A549 (cell line): ENCODE data around the gene NME3.

Experiments
- CEBPB ChIP-seq, 2 experiments: fragments of >200 bp in 1 of 2; sonication (Bioruptor Twin) in 1 of 2; formaldehyde crosslinking in 1 of 2; IDR thresholded peaks; 2 replicates each; pipeline ENCODE4 v1.6.1; 2012 to 2016
- FOSL2 ChIP-seq, 2 experiments: fragments of 450-650 bp in 1 of 2; fragments of >200 bp in 1 of 2; sonication (Bioruptor Twin) in 1 of 2; formaldehyde crosslinking; IDR thresholded peaks; 2 replicates each; pipeline versions ENCODE4 v1.5.0 to v1.6.1; 2016 to 2020; ENCODE audit warnings: mild to moderate bottlenecking in 1 of 2, moderate library complexity in 1 of 2
- GATA3 ChIP-seq: IDR thresholded peaks from 2 replicates; pipeline ENCODE4 v1.6.1; 2012; ENCODE audit warnings: borderline replicate concordance
- HEYL ChIP-seq: fragments of 250-450 bp; sonication (Bioruptor Pico); IDR thresholded peaks from 2 replicates; pipeline ENCODE4 v1.8.0; 2021; ENCODE audit warnings: mild to moderate bottlenecking, moderate library complexity
- JUN ChIP-seq, 2 experiments: fragments of >200 bp; sonication (Bioruptor Twin); formaldehyde crosslinking; IDR thresholded peaks; 2 replicates in 1 of 2; 3 replicates in 1 of 2; pipeline ENCODE4 v1.6.1; 2016 to 2017
- JUNB ChIP-seq: fragments of >200 bp; sonication (Bioruptor Twin); formaldehyde crosslinking; IDR thresholded peaks from 2 replicates; pipeline ENCODE4 v1.6.1; 2016
- POLR2A ChIP-seq: IDR thresholded peaks from 2 replicates; pipeline ENCODE4 v1.6.1; 2012; ENCODE audit warnings: mild to moderate bottlenecking, low read length
- TF ChIP-seq, protein P1 (sequence below): fragments of >200 bp; sonication (Bioruptor Twin); formaldehyde crosslinking; IDR thresholded peaks from 3 replicates; pipeline ENCODE4 v1.5.1; 2016
- TF ChIP-seq, protein P2 (sequence below): fragments of 150-350 bp; IDR thresholded peaks from 2 replicates; pipeline ENCODE4 v1.6.1; 2014; ENCODE audit warnings: low read depth, mild to moderate bottlenecking, low read length
- TF ChIP-seq, protein P3 (sequence below): IDR thresholded peaks from 2 replicates; pipeline ENCODE4 v1.6.1; 2012

DNA sequence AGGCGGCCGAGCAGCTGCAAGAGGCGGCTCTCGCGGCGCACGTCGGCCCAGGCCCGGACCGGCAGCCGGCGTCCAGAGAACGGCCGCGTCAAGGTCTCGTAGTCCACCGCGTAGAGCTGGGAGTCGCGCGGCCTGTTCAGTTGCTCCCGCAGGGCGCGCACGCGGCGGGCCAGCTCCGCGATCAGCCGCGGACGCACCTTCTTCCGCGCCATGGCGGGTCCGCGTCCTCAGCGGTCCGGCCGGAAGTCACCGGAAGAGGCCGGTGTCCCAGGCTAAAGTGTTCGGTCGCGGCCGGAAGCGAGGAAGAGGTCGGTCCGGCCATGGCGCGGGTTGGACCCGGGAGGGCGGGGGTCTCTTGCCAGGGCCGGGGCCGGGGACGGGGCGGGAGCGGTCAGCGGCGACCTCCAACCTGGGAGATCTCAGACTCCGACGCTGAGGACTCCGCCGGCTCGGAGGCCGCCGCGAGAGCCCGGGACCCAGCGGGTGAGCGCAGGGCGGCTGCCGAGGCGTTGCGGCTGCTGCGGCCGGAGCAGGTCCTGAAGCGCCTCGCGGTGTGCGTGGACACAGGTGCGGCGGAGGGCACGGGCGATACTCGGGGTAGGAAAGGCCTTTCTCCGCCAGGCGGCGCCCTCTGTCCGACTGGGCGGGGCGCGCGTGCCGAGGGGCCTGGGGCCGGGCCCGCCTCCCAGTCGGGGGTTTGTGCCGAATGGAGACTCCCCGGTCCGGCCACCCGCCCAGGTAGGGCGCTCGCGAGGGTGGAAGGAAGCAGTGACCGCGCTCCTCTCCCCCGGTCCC lies 1.8 kb upstream of the NME3 start, which contains the start of gene MRPS34:
- no peak for TF ChIP-seq JUNB
- peak; percentile 88 for TF ChIP-seq POLR2A
- TF ChIP-seq CEBPB (IDR thresholded peaks at IDR 0.05): no peak
- no peak for TF ChIP-seq FOSL2 (IDR thresholded peaks at IDR 0.05)
- TF ChIP-seq FOSL2 (CRISPR knock-in tag; IDR thresholded peaks at IDR 0.05): 0 out of 2 replicates have a peak, but pooled peaks have one; percentile 16
- TF ChIP-seq JUN (IDR thresholded peaks at IDR 0.05): peak; percentile 69 to 97
- TF ChIP-seq, protein P1, sequence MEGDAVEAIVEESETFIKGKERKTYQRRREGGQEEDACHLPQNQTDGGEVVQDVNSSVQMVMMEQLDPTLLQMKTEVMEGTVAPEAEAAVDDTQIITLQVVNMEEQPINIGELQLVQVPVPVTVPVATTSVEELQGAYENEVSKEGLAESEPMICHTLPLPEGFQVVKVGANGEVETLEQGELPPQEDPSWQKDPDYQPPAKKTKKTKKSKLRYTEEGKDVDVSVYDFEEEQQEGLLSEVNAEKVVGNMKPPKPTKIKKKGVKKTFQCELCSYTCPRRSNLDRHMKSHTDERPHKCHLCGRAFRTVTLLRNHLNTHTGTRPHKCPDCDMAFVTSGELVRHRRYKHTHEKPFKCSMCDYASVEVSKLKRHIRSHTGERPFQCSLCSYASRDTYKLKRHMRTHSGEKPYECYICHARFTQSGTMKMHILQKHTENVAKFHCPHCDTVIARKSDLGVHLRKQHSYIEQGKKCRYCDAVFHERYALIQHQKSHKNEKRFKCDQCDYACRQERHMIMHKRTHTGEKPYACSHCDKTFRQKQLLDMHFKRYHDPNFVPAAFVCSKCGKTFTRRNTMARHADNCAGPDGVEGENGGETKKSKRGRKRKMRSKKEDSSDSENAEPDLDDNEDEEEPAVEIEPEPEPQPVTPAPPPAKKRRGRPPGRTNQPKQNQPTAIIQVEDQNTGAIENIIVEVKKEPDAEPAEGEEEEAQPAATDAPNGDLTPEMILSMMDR: peak; percentile 83
- TF ChIP-seq, protein P2, sequence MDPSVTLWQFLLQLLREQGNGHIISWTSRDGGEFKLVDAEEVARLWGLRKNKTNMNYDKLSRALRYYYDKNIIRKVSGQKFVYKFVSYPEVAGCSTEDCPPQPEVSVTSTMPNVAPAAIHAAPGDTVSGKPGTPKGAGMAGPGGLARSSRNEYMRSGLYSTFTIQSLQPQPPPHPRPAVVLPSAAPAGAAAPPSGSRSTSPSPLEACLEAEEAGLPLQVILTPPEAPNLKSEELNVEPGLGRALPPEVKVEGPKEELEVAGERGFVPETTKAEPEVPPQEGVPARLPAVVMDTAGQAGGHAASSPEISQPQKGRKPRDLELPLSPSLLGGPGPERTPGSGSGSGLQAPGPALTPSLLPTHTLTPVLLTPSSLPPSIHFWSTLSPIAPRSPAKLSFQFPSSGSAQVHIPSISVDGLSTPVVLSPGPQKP: 0 out of 2 replicates have a peak, but pooled peaks have one; percentile 6
- peak; percentile 22; the same call in 1 of the 2 replicates for TF ChIP-seq GATA3
- TF ChIP-seq, protein P3, sequence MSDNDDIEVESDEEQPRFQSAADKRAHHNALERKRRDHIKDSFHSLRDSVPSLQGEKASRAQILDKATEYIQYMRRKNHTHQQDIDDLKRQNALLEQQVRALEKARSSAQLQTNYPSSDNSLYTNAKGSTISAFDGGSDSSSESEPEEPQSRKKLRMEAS: peak; percentile 92
- TF ChIP-seq HEYL (CRISPR knock-in tag): no peak
